ENCODE results near the gene FKBP6.
A peak's percentile ranks its signal among the peaks of the same experiment; 100 is the strongest.
"Not testable (repeated sequence)": the region's sequence is repeated elsewhere in the genome, so short reads cannot be mapped to it uniquely, and the experiment has no call there.

FKBP6 gene, protein sequence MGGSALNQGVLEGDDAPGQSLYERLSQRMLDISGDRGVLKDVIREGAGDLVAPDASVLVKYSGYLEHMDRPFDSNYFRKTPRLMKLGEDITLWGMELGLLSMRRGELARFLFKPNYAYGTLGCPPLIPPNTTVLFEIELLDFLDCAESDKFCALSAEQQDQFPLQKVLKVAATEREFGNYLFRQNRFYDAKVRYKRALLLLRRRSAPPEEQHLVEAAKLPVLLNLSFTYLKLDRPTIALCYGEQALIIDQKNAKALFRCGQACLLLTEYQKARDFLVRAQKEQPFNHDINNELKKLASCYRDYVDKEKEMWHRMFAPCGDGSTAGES

DNA sequence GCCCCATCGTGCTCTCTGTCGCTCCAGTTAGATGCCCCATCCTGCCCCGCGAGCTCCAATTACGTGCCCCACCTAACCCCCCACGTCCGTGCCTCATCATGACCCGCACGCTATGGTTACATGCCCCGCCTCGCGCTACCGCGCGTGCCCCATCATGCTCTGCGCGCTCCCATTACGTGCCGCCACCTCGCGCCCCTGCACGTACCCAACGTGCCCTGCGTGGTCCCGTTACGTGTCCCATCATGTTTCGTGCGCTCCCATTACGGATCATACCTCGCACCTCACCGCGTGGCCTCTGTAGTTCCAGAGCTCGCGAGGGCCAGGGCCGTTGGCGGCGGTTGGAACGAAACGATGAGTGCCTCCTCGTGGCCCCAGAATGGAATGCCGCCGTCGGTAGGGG is at the start of gene FKBP6, which contains the start of gene TRIM50:
Gene FKBP6 (plus strand): TSS at position 240 of the 400 bp plus-strand sequence. CDS start 268 bp downstream, outside the sequence.
Gene TRIM50 (minus strand): TSS at position 161 of the 400 bp plus-strand sequence. CDS start 3,295 bp downstream, outside the sequence.
- DNase-seq, result not testable (repeated sequence)

DNA sequence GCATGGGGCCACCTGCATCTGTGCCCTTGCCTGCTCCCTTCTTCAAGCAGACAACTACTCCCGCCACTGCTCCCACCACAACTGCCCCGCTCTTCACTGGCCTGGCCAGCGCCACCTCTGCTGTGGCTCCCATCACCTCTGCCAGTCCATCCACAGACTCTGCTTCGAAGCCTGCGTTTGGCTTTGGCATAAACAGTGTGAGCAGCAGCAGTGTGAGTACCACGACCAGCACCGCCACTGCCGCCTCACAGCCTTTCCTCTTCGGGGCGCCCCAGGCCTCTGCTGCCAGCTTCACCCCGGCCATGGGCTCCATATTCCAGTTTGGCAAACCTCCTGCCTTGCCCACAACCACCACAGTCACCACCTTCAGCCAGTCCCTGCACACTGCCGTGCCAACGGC is 30.7 kb upstream of the FKBP6 start:
- DNase-seq, result not testable (repeated sequence)

DNA sequence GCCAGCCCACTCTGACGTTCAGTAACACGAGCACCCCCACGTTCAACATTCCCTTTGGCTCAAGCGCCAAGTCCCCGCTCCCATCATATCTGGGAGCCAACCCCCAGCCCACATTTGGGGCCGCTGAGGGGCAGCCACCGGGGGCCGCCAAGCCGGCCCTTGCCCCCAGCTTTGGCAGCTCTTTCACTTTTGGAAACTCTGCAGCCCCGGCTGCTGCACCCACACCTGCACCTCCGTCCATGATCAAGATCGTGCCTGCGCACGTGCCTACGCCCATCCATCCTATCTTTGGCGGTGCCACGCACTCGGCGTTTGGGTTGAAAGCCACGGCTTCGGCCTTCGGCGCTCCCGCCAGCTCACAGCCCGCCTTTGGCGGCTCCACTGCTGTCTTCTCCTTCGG is 30.3 kb upstream of the FKBP6 start:
- not testable (repeated sequence) for DNase-seq

DNA sequence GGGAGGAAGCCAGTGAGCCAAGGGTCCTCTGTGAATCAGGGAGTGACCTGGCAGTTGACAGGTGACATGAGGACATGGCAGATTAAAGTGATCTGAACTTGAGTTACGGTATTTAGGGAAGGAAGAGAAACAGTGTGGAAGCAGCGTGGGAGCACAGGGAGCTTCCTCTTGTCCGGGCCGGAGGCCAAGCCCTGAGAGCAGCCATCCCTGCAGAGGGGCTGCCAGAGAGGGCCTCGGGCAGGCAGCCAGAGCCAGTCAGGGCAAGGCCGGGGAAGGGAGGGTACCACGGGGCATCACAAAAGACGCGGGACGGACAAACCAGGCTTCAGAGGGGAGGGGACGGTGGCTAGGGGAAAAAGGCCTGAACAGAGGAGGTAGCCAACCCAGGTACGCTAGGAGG is 28.1 kb upstream of the FKBP6 start:
- DNase-seq, result not testable (repeated sequence)

DNA sequence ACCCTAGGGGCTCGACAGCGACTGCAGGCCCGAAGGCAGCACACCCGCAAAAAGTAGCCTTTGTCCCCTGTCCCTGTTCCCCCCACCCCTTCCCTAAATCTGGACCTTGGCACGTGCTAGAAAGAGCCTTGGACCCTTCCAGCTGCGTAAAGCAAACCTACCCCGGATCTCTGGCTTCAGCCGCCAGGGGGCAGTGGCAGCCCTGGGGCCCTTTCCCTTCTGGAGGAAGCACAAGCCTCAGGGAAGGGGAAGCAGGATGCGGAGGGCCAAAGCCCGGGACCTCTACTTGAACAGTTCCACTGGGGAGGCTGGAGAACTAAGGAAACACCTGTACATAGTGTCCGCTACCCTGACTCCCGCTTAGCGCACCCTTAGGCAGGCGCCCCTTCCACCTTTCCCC is 26.9 kb upstream of the FKBP6 start:
- not testable (repeated sequence) for DNase-seq

DNA sequence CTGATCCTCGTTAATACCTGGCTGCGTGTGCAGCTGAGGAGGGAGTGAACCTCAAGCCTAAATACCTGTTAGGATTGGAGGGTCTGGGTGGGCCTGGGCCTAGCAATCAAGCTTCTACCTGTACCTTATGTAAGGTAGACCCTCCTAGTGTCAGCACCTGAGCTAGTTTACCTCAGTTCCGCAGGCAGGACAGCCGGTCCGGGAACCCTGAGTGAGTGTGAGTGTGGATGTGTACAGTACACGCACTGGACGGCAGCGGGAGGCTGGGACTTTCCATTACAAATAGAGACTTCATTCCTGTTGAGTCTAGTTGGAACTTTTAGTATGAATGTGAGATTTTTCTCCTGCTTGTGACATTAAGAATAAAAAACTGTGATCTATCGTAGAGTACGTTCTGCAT is 25.1 kb upstream of the FKBP6 start:
- DNase-seq, result not testable (repeated sequence)

DNA sequence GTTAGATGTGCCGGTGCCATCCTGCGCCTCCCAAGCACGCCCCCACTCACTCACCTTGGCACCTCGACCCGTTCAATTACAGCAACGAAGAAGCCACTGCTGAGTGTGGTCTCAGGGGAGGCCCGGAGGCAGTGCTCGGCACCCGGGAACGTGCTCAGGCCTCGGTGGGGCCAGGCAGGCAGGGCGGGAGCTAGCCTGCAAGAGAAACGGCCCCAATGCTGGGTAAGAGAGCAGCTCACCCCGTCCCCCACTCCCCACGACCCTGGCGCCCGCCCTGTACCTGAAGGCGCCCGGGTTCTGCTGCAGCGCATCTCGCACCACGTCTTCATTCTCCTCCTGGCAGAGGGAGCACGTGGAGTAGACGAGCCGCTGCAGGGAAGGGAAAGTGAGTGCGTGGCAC is 24.4 kb upstream of the FKBP6 start:
- DNase-seq, result no peak

DNA sequence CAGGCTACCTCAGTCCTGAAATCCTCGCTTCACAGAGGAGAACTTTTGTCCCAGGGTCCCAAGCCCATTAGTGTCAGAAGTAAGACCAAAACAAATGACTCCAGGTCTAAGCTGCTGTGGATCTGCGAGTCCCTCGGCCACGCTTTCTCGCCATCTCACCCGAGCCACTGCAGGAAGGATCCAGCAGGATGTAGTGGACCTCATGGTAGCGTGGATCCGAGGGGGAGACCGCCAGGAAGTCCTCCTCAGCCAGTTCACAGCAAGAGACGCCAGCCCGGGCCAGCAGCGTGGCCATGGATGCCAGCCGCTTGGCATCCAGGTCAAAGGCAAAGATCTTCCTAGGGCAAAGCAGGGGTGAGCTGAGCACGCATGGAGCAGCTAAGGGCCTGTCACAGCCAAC is 23.9 kb upstream of the FKBP6 start:
- DNase-seq, result no peak

DNA sequence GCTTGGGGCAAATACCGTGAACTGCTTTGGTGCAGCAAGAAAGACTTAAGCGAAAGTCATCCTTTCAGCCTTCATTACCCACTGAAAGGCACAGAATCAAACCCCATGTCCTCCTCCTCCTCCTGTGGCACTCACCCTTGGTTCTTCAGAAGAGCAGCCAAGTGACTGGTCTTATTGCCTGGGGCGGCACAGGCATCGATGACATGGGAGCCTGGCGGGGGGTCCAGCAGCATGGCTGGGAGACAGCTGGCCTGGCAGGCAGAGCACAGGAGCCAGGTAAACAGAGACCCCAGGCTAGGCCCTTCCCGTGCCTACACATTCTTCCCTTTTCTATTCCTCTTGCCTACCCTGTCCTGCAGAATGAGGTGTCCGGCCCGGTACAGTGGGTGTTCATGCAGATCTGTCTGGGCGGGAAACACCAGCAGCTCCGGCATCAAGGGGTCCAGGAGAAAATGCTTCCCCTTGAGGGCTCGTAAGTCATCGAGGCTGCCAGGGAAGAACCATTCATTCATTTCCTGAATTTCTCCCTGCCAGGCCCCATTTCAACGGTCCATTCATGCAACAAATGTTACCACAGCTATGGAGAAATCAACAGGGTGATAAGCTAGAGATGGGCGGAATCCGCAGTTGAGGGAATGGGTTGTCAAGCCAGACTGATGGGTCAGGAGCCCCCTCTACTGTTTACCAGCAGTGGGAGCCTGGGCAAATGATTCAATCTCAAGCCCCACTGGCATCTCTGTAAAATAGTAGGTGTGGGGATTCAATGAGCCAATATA is 23.2 kb upstream of the FKBP6 start:
- not testable (repeated sequence) for DNase-seq

DNA sequence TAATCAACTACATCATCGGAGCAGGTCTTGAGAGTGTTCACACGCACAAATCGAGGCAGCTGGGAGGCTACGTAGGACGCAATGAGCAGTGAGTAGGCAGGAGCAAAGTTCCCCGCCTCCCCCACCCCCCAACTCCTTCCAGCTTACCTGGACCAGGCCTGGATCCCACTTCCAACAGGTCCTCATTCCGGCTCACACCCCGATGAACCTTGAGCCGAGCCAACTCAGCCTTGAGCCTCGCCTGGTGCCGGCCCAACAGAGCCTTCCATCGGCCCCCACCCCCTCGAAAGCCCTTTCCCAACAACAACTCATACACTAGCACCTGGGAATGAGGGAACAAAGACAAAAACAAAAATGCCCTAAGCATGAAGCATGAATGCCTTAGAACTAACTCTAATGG is 20.5 kb upstream of the FKBP6 start:
- no peak for DNase-seq

DNA sequence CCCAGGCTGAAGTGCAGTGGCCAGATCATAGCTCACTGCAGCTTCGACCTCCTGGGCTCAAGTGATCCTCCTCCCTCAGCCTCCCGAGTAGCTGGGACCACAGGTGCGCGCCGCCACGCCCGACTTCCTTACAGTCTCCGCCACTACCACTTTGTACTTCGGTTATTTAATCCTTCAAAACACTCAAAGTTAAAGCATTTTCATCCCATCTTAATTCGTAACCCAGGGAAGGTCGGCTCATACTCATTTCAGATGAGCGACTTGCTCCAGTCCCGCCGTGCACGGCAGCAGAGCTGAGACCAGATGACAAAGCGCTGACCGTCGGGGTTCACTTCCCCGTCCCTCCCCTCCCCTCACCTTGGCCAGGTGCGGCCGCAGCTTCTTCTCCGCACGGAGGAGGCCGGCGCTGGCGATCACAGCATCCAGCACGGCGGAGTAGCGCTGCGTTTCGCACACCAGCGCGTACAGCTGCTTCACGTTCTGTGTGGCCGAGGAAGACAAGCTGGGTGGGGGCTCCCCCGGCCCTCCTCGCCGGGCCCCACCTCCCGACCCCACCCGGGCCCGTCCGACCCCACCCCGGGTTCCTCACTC is 19.8 kb upstream of the FKBP6 start:
- no peak for DNase-seq

DNA sequence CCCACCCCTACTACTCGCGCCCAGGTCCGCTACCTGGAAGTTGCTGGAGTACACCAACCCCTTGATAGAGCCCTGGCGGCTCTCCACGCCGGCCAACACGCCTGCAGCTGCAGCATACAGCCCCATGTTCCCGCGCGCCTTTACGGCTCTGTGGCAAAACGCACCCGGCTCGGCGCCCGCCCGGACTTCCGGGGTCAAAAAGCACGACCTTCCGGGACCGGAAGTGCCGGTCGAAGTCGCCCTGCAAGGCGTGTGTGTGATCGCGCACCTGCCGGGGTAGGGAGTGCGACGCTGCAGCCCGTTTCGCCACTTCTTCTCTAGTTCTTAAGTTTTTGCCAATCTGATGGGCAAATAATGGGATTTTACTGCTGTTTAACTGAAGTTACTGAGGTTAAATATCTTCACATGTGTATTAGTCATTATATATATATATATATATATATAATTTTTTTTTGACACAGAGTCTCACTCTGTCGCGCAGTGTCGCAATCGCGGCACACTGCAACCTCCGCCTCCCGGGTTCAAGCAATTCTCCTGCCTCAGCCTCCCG is 19.2 kb upstream of the FKBP6 start, which contains the start of gene NSUN5:
Gene NSUN5 (minus strand): TSS at position 162 of the 550 bp plus-strand sequence. CDS start 36 bp downstream, at position 126.
- peak; percentile 81 for DNase-seq

DNA sequence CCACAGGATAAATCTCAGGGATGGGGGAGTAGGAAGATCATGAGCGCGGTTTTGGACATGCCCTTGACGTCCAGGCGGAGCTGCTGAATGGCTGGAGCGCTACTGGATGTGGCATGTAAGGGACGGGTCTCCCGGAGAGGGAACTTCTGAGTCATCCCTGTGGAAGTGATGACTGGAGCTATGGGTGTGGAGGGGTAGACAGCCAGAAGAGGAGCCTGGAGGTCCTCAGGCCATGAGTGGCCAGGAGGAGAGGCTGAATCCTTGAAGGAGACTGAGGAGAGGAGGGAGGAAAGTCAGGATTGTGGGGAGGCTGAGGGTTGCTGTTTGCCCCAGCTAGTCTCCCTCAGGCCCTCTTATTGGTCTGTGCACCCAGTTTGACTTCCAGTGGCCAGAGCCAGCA is 16.5 kb upstream of the FKBP6 start:
- DNase-seq, result not testable (repeated sequence)

DNA sequence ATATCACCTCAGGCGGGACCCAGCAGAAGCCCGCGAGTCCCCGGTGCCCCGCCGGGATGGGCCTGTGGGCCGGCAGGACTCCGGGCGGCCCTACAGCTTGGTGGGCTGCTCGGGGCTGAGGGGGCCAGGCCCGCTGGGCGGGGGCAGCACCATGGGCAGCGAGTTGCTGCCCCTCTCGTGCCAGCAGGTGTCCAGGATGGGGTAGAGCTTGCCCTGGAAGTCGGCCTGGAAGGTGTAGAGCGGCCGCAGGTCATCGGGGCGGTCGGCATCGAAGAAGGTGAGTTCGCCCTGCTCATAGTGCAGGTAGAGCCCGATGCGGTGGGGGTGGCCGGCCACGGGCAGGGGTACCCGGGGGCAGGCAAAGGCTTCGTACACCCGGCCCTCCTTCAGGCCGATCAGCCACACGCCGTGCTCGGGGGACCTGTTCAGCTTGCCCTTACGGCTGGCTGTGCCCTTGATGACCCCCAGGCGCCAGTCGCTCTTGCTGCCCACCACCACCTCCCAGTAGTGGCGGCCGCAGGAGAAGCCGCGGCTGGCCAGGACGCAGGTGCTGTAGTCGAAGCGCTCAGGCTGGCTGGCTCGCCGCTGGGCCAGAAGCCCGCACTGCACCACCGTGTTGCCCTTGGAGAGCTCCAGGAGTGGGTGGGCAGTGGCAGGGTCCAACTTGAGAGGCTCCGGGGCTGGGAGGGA is 15.0 kb upstream of the FKBP6 start:
- no peak for DNase-seq

DNA sequence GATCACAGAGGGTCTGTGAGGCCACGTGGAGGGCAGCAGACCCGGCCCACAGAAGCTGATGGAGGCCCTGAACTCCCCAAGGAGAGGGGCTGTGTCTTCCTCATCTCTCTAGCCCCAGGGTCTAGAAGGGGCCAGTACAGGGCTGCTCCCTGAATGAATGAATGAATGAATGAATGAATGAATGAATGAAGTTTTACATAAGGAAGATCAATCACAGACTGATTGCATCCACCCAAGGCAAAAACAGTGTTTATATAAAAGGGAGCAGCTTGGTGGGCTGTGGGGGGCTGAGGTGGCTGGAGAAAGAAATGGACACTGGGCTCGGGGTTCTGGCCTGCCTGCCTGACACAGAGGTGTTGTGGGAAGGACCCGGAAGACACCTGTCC is 14.4 kb upstream of the FKBP6 start:
- DNase-seq, result no peak

DNA sequence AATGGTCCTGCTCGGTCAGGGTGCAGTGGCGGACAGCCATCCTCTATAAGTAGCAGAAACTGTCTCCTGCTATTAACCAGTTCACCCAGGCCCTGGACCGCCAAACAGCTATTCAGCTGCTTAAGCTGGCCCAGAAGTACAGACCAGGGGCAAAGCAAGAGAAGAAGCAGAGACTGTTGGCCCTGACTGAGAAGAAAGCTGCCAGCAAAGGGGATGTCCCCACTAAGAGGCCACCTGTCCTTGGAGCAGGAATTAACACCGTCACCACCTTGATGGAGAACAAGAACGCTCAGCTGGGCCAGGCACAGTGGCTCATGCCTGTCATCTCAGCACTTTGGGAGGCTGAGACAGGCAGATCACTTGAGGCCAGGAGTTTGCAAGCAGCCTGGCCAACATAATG is 13.7 kb upstream of the FKBP6 start:
- DNase-seq, result no peak

DNA sequence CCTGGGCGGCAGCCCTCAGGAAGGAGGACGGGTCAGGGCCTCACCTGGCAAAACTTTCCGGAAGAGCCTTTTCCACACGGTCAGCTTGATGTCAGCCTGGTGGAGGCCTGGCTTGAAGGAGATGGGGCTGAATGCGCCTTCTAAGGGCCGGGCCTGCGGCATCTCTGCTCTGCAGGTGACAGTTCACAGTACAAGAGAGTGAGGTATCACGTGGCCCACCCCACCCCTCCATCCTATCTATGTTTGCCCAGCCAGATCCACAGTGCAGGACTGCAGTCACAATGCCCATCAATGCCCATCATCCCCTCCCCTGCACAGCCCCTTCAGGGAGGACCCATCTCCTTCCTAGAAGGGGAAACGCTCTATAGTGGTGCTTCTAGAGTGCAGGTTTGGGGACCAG is 11.4 kb upstream of the FKBP6 start:
- no peak for DNase-seq

DNA sequence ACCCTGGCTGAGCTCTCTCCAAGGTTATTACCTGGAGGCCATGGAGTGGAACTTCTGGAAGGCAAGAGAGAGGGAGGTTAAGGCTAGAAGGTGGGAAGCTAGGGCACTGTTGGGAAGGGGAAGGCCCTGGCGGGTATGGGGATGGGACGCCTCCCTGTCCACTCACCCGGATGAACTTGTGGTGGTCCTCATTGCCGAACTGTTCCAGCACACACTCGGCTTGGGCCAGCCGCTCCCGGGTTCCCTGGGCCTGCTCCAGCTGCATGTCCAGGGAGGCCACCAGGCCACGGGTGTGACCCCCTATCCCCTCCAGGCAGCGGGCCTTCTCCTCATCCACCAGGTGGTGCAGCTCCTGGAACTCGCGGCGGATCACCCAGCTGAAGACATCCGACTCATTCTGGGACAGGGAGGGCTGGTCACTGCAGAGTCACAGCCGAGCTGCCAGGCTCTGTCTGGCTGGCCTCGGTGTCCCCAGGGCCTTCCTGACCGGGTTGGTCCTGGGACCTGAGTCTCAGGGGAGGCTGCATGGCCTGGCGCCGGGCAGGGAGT is 9.2 kb upstream of the FKBP6 start:
- not testable (repeated sequence) for DNase-seq

DNA sequence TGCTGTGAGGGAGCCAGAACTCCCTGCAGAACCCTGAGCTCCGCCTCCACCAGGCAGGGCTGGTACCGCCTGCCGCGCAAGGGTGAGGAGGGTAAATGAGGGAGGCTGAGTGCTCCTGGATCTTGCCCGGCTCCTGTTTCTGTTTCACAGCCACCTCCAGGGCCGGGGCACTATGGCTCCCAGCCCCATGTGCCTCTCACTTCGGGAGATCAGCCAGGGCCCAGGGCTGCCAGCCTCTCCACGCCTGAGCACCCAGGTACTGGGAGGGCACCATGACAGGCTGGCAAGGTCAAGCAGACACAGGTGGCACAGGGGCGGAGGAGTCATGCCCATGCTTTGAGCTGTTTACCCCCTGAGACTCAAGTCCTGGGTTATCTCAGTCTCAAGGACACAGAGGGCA is 8.4 kb upstream of the FKBP6 start:
- DNase-seq, result not testable (repeated sequence)

DNA sequence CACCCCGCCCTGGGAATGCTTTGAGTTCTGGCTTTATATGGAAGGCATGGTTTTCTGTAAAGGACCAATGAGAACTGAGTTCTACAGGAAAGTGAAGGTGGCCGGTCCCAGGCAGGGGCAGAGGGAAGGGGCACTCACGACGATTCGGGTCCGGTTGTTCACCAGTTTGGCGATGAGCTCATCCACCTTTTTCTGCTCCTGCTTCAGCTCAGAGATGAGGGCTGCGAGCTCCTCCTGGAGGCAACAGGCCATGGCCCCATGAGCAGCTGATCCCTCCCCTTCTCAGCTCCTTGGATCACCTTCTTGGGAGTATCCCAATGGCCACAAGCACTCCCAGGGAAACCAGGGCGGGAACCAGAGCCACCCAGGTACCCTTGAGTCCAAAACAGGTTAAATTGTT is 8.0 kb upstream of the FKBP6 start:
- DNase-seq, result not testable (repeated sequence)

DNA sequence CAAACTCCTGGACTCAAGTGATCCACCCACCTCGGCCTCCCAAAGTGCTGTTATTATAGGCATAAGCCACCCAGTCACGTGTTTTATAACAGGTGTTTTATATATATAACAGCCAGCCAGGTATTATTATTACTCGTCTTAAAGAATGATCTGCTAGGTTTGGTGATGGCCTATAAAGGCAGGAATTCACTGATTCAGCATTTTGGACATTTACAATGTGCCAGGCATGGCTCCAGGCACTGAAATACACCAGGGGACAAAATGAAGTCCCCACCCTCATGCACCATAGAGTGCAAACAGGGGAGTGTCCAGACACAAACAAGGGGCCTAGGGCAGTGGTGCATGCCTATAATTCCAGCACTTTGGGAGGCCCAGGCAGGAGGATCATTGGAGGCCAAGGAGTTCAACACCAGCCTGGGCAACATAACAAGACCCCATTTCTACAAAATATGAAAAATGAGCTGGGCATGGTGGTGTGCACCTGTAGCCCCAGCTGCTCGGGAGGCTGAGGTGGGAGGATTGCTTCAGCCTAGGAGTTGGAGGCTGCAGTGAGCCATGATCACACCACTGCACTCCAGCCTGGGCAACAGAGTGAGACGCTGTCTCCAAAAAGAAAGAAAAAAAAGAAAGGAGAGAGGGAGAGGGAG is 4.4 kb upstream of the FKBP6 start:
- DNase-seq, result not testable (repeated sequence)

Measured in activated CD4-positive, alpha-beta T cell treated with anti-CD3 and anti-CD28 coated beads for 1 hour (primary cell).